Fibroblast of the aortic adventitia (primary cell): ENCODE data around the gene HAND2. TPM values are rescaled to one million over a fixed set of nuclear protein-coding genes. Genes with fewer than 3 reads are reported as not detected.

Source experiments
- DNase-seq: peaks from one replicate; pipeline ENCODE4 v3.0.0-alpha.2; 2010; ENCODE audit warnings: low read depth
- H3K4me3 ChIP-seq: 2 replicates; pipeline ENCODE4 v1.5.1; 2011; ENCODE audit warnings: low read depth, mild to moderate bottlenecking, control low read depth, low read length, moderate library complexity
- total RNA-seq: library from RNA; depleted of rRNA; stranded (reverse); fragments of >200 nt; gene quantifications from 2 replicates; pipeline ENCODE4 v1.2.3, GENCODE V29; 2012; ENCODE audit warnings: low replicate concordance
- TF ChIP-seq, protein P1 (sequence below): IDR thresholded peaks from 2 replicates; pipeline ENCODE4 v1.5.1; 2011; ENCODE audit warnings: mild to moderate bottlenecking, low read length, control low read depth, inconsistent platforms; ENCODE audit not compliant: insufficient read depth

The HAND2 gene
- total RNA-seq, 1 donor, result 31.3 TPM

DNA sequence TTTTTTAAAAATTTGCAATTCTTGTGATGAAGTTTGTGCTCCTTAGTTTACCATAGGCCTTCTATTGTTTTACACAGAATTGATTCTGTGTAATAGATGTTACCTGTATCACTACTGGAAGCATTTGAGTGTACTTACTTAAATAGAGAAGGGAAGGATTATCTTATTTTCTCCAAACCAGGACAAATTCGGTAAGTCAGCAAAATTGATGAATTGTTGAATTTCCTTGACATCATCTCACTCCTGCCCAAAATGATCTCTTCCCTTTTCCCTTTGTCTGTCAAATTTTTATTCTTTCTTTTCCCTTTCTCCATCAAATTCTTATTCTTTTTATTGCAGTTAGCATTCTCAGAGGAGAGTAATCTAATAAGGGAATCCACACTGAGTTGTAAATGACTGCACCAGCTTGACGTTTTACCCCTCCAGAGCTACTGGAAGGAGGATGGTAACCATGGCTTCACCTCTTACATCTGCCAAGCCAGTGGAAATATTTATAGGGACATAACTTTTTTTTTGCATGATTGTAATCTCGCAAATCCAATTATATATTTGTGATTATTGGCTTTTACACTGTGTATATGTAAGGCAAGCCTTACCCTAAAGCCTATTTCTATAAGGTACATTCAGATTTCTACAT lies 42.6 kb upstream of the HAND2 start:
- DNase-seq, result no peak
- TF ChIP-seq, protein P1, sequence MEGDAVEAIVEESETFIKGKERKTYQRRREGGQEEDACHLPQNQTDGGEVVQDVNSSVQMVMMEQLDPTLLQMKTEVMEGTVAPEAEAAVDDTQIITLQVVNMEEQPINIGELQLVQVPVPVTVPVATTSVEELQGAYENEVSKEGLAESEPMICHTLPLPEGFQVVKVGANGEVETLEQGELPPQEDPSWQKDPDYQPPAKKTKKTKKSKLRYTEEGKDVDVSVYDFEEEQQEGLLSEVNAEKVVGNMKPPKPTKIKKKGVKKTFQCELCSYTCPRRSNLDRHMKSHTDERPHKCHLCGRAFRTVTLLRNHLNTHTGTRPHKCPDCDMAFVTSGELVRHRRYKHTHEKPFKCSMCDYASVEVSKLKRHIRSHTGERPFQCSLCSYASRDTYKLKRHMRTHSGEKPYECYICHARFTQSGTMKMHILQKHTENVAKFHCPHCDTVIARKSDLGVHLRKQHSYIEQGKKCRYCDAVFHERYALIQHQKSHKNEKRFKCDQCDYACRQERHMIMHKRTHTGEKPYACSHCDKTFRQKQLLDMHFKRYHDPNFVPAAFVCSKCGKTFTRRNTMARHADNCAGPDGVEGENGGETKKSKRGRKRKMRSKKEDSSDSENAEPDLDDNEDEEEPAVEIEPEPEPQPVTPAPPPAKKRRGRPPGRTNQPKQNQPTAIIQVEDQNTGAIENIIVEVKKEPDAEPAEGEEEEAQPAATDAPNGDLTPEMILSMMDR, result no peak
- no peak overlapping the region for H3K4me3 ChIP-seq

DNA sequence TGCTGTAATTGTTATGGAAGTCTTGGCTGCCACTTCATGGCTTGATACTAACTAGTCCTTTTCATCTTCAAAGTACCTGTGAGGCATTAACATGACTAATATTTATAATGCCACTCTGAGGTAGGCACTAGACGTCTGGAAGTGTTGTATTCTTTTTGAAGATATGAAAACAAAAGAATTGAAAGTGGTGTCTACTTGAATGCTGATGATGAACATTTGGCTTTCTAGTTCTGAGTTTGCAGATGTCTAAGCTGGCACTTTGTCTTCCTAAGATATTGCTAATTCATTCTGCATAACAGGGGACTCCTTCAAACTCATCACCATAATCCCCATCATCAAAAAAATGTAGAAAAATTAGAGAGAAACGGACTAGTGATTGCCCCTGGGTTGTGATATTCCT lies 41.6 kb upstream of the HAND2 start:
- TF ChIP-seq, protein P1, result no peak
- no peak for DNase-seq
- H3K4me3 ChIP-seq, result no peak overlapping the region

DNA sequence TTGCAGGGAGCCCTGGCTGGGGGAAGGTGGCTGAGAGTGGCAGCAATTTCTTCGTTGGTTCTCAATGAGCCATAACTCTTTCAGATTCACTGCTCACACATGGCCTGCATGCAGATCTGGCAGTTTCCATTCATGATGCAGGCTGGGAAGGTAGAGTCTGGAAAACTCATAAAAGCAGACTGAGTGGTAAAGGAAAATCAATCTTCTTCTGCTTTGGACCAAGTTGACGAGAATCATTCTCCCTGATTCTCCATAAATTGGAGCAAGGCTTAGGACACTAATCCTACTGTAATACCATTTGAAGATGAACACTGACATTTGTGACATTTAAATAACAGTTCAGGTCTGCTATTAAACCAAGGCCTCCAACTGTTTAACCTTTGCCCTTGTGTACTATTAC lies 35.3 kb upstream of the HAND2 start:
- no peak overlapping the region for H3K4me3 ChIP-seq
- DNase-seq, result no peak
- TF ChIP-seq, protein P1, result no peak

DNA sequence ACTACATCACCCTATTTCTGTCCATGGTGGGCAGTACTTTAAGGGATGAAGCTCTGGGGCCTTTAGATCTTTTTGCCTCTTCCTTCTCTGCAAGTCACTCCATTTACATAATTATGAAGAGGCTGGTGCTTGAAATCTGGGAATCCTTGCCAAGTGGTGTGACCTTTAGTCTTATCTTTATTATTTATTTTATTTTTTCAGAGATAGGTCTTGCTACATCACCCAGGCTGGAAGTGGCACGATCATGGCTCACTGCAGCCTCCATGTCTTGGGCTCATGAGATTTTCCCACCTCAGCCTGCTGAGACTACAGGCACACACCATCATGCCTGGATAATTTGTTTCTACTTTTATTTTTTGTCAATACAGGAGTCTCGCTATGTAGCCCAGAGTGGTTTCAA lies 34.4 kb upstream of the HAND2 start:
- TF ChIP-seq, protein P1, result no peak
- H3K4me3 ChIP-seq, result no peak overlapping the region
- no peak for DNase-seq

DNA sequence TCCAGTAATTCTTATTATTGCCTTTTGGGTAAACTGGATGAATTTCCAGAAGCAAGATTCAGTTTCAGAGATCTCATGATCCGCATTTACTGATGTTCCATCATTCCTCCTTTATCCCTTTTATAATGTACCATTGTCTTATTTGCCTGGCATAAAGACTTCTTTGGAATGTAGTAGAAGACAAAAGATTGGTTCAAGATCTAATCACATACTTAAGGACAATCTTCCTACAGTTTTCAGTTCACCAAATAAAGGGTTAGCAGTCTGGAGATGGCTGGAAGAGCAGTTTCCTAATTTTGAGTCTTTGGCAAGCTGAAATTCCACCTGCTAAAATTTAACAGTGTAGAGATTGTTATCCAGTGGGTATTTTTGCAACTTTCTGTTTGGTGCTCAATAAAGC lies 30.9 kb upstream of the HAND2 start:
- no peak overlapping the region for H3K4me3 ChIP-seq
- DNase-seq, result no peak
- TF ChIP-seq, protein P1, result no peak

DNA sequence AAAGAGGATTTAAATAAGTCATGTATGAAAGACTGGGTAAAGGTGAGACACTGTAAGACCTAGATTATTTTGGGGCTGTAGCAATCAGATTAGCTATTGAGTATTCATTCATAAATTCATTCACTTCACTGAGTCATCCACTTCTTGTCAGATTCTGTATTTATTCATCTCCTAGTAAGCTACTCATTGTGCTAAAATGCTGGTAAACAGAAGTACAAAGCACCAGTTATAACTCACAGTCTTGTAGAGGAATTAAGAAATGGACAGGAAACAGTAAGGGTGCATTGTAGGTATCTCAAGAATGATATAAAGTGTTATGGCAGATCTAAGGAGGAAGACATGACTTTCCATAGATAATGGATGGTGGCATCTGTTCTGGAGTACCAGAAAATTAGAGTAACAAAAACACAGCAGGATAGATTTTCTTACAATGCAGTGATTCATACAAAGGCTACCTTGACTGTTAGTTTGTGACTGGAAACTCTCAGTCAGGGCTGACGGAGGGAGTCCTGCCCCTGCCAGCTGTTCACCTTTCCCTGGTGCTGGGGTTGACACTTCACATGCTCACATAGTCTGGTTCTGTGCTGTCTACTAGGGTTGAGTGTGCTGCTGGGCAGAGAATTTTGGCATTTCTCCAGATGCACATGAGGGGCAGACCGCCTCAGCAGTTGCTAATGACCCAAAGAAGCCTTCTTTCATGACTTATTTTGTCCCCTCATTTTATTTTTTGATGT lies 26.5 kb upstream of the HAND2 start:
- no peak overlapping the region for H3K4me3 ChIP-seq
- no peak for DNase-seq
- TF ChIP-seq, protein P1, result no peak
